Choroid plexus epithelial cell (primary cell): Measurements from ENCODE around the gene CD274.

Experiments used
- DNase-seq: peaks from one replicate; pipeline ENCODE4 v3.0.0-alpha.2; 2010; ENCODE audit warnings: low read depth
- H3K4me3 ChIP-seq: 2 replicates; pipeline ENCODE4 v1.5.1; 2011; ENCODE audit warnings: low read depth, mild to moderate bottlenecking, control low read depth, low read length, moderate library complexity
- TF ChIP-seq, protein P1 (sequence below): conservative IDR thresholded peaks from 2 replicates; pipeline ENCODE4 v1.5.1; 2011; ENCODE audit warnings: low read depth, mild to moderate bottlenecking, control low read depth, inconsistent platforms, low read length, moderate library complexity

Gene CD274

DNA sequence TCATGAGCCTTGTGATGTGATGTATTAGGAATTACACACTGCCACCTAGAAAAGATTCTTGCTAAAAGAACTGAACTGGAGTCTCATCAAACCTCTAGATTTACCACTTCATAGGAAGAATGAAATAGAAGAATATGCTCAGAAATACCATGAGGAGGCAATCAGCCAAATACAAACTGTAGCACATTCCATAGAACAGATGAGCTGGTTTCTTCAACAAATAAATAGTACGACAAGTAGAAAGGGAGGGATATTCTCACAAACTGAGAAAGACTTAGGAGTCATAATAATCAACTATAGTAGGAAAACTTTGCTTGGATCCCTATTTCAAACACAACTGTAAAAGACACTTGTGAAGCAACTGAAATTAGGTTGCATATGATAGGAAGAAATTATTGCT lies 28.1 kb upstream of the CD274 start:
- peak; percentile 42 for DNase-seq
- no peak overlapping the region for H3K4me3 ChIP-seq
- TF ChIP-seq, protein P1, sequence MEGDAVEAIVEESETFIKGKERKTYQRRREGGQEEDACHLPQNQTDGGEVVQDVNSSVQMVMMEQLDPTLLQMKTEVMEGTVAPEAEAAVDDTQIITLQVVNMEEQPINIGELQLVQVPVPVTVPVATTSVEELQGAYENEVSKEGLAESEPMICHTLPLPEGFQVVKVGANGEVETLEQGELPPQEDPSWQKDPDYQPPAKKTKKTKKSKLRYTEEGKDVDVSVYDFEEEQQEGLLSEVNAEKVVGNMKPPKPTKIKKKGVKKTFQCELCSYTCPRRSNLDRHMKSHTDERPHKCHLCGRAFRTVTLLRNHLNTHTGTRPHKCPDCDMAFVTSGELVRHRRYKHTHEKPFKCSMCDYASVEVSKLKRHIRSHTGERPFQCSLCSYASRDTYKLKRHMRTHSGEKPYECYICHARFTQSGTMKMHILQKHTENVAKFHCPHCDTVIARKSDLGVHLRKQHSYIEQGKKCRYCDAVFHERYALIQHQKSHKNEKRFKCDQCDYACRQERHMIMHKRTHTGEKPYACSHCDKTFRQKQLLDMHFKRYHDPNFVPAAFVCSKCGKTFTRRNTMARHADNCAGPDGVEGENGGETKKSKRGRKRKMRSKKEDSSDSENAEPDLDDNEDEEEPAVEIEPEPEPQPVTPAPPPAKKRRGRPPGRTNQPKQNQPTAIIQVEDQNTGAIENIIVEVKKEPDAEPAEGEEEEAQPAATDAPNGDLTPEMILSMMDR, result no peak

GRCh38 chr9:5425006-5425628 lies 25.2 kb upstream of the CD274 start:
- H3K4me3 ChIP-seq, result no peak overlapping the region
- TF ChIP-seq, protein P1, result peak; percentile 51
- DNase-seq, result peak; percentile 48

DNA sequence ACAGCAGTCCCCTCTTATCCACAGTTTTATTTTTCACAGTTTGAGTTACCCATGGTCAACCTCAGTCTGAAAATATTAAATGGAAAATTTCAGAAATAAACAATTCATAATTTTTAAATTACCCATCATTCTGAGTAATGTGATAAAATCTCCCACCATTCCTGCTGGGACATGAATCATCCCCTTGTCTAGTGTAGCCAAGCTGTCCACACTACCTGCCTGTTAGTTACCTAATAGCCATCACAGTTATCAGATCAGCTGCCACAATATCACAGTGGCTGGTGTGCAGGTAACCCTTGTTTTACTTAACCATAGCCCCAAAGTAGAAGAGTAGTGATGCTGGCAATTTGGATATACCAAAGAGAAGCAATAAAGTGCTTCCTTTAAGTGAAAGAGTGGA lies 23.3 kb upstream of the CD274 start:
- H3K4me3 ChIP-seq, result no peak overlapping the region
- TF ChIP-seq, protein P1, result no peak
- no peak for DNase-seq

- TF ChIP-seq, protein P1, result no peak
- DNase-seq, result no peak
- no peak overlapping the region for H3K4me3 ChIP-seq
Observed at GRCh38 chr9:5428172-5428571, 22.2 kb upstream of the CD274 start.

DNA sequence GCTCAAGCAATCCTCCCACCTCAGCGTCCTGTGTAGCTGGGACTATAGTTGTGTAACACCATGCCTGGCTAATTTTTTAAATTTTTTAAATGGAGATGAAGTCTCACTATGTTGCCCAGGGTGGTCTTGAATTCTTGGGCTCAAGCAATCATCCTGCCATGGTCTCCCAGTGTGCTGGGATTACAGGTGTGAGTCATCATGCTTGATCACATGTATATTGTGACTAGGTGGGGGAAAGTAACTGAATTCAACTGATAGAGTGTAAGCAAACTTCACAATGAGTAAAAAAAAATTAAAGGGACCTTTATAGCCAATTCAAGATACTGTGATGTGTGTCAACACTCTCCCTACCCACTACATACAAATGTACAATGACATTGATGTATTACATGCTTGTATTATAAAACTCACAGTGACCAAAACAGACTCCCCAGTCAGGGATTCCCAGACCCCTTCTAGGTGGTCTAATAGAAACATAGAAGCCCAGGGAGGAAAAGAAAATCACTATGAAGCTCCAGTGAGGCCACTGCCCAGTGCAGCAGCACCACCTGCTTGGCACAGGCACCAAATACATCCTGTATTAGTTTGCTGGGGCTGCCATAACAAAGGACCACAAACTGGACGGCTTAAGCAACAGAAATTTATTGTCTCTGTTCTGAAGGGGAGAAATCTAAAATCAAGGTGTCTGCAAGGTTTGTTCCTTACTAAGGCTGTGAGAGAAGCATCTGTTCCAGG lies 21.4 kb upstream of the CD274 start:
- no peak overlapping the region for H3K4me3 ChIP-seq
- no peak for DNase-seq
- TF ChIP-seq, protein P1, result peak; percentile 37

- no peak for DNase-seq
- TF ChIP-seq, protein P1, result no peak
- no peak overlapping the region for H3K4me3 ChIP-seq
Observed at GRCh38 chr9:5429873-5430564, 20.3 kb upstream of the CD274 start.
